Heart right ventricle (tissue), 16 donors: ENCODE measurements around the gene TBC1D2. TPM values are rescaled to one million over a fixed set of nuclear protein-coding genes. Genes with fewer than 3 reads are reported as not detected.

Experiments used
- ATAC-seq, 8 donors: fragments of 200-7000 bp; cut with Tn5 transposase; one replicate each; pipeline ENCODE4 v1.9.1; 2020; ENCODE audit warnings: mild to moderate bottlenecking in 8 of 8, moderate library complexity in 8 of 8, moderate number of reproducible peaks in 1 of 8
- DNase-seq, 2 donors: peaks; one replicate each; pipeline ENCODE4 v3.0.0-alpha.2; 2020
- H3K27ac ChIP-seq, 10 donors: fragments of 200-600 bp; sonication (generic) in 2 of 10; one replicate each; pipeline versions ENCODE4 v1.5.0 to v1.8.0; 2020 to 2022; ENCODE audit warnings: mild to moderate bottlenecking in 3 of 10
- H3K27me3 ChIP-seq, 7 donors: fragments of 200-600 bp; one replicate each; pipeline ENCODE4 v1.8.0; 2021 to 2022; ENCODE audit warnings: mild to moderate bottlenecking in 2 of 7
- H3K36me3 ChIP-seq, 9 donors: fragments of 200-600 bp; sonication (generic) in 1 of 9; one replicate each; pipeline versions ENCODE4 v1.5.0 to v1.8.0; 2020 to 2022; ENCODE audit warnings: mild to moderate bottlenecking in 2 of 9
- H3K4me1 ChIP-seq, 9 donors: fragments of 200-600 bp; sonication (generic) in 1 of 9; one replicate each; pipeline versions ENCODE4 v1.5.0 to v1.8.0; 2020 to 2022; ENCODE audit warnings: mild to moderate bottlenecking in 4 of 9
- H3K4me3 ChIP-seq, 10 donors: fragments of 200-600 bp; sonication (generic) in 2 of 10; one replicate each; pipeline versions ENCODE4 v1.5.0 to v1.8.0; 2020 to 2022; ENCODE audit warnings: mild to moderate bottlenecking in 7 of 10, moderate library complexity in 2 of 10
- H3K9me3 ChIP-seq, 11 donors: fragments of 200-600 bp in 10 of 11; sonication (generic) in 2 of 11; one replicate each; pipeline versions ENCODE4 v1.5.0 to v1.8.0; 2013 to 2022; ENCODE audit warnings: mild to moderate bottlenecking in 2 of 11, control low read depth in 1 of 11, moderate library complexity in 1 of 11
- WGBS, 2 donors: extraction: QIAGEN DNeasy Blood & Tissue Kit; methylation state at CpG; one replicate each; pipeline ENCODE4 v1.1.7; 2013; ENCODE audit warnings: inconsistent platforms in 1 of 2; 5-methylcytosine and 5-hydroxymethylcytosine counted together
- intact Hi-C, 10 donors: fragments of 100-400 bp; cut with DNase I; formaldehyde crosslinking; loops; one replicate each; pipeline versions ENCODE4 v1.11.1 to v1.14.2; 2022
- polyA plus RNA-seq, 2 donors: library from polyadenylated mRNA; stranded (reverse); fragments of 200-250 nt; gene quantifications; one replicate each; pipeline ENCODE4 v1.2.3, GENCODE V29; 2013
- total RNA-seq, 10 donors: library from RNA; stranded (reverse); fragmentation: NEBNext Ultra II Directional in 3 of 10; extraction: Animal tissue kit (Norgen Biotek cat#: 25700) in 3 of 10; gene quantifications; one replicate each; pipeline versions ENCODE4 v1.2.1 to v1.2.4, GENCODE V29; 2021 to 2023
- TF ChIP-seq, protein P1 (sequence below), 9 donors: fragments of 200-600 bp; sonication (generic) in 2 of 9; IDR thresholded peaks; one replicate each; pipeline versions ENCODE4 v1.5.0 to v1.8.0; 2021 to 2022; ENCODE audit warnings: antibody characterized with exemption in 9 of 9, mild to moderate bottlenecking in 5 of 9, moderate library complexity in 1 of 9
- donor health status: Arrhythmogenic right ventricular cardiomyopathy.
- donor health status: ischemic (EF 13 %, LVEDD 7.1; RV severe dilation, severe dysfunction).
- donor health status: healthy with polysubstance abuse.
- donor health status: DM: no; HTN: yes; CAD: no.
- donor health status: DM: no; HTN: no; CAD: no.
- donor health status: ischemic (EF 25% LVEDD 6.9; RV normal size, moderate dysfunction).
- donor health status: ischemic (EF 25% LVEDD 5.7; RV mildly dilated, moderate dysfunction).
- donor health status: healthy.
- donor health status: DM: yes; HTN: yes; CAD: no.
- donor health status: Ischemic cardiomyopathy.
- donor health status: ischemic (EF 35%, LVEDD 5.7; RV mildly dilated, moderate dysfunction).
- donor health status: nonischemic (EF 11% LVEDD 7.7; RV severe dilation, severe dysfunction).
- donor health status: DM: yes; HTN: yes; CAD: no.
- donor health status: PGD.
- donor health status: ischemic (EF 29% LVEDD 5.4; RV normal size, mild dysfunction).
- donor health status: nonischemic (EF 23%, LVEDD 6.1; RV moderate dilation, normal function).

The TBC1D2 gene
- total and polyA plus RNA-seq, 12 donors: 0.49 to 4.3 (median 1.9) TPM

DNA sequence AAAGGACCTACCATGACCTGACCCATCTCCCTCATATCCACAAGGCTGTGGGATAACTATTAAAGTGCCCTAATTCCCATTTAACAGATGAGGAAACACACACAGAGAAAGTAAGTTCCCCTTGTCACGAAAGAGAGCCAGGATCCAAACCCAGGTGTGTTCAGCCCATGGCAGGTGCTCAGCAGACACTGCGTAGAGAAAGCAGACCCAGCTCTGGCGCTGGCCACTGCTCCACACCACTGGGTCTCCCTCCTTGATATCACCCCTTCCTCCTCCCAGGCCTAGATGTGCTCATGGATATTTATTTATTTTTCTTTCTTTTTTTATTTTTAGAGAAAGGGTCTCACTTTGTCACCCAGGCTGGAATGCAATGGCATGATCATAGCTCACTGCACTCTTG lies 39.1 kb downstream of the TBC1D2 start:
- Histone ChIP-seq H3K27me3 (no peaks in the 10 kb centered on the region), H3K4me1 (no peaks in the 10 kb centered on the region), H3K9me3 (no peaks in the 10 kb centered on the region), H3K27ac (no peak overlapping the region), H3K36me3 (peaks cover 0 to 93% (median 4%) of the 10 kb centered on the region in 9 donors), H3K4me3 (no peak overlapping the region)
- DNase-seq (no peak), ATAC-seq (no peak)
- 94 to 98% methylated on average over 3 of the region's 3 CpGs for WGBS, 2 donors
- intact Hi-C loops: loop anchor here in 1 of 10 donors (5.0 kb wide), 1 partner anchor 41 kb away; the partner anchor contains the start of gene TBC1D2
- TF ChIP-seq, protein P1, sequence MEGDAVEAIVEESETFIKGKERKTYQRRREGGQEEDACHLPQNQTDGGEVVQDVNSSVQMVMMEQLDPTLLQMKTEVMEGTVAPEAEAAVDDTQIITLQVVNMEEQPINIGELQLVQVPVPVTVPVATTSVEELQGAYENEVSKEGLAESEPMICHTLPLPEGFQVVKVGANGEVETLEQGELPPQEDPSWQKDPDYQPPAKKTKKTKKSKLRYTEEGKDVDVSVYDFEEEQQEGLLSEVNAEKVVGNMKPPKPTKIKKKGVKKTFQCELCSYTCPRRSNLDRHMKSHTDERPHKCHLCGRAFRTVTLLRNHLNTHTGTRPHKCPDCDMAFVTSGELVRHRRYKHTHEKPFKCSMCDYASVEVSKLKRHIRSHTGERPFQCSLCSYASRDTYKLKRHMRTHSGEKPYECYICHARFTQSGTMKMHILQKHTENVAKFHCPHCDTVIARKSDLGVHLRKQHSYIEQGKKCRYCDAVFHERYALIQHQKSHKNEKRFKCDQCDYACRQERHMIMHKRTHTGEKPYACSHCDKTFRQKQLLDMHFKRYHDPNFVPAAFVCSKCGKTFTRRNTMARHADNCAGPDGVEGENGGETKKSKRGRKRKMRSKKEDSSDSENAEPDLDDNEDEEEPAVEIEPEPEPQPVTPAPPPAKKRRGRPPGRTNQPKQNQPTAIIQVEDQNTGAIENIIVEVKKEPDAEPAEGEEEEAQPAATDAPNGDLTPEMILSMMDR (IDR thresholded peaks at IDR 0.05): no peak

DNA sequence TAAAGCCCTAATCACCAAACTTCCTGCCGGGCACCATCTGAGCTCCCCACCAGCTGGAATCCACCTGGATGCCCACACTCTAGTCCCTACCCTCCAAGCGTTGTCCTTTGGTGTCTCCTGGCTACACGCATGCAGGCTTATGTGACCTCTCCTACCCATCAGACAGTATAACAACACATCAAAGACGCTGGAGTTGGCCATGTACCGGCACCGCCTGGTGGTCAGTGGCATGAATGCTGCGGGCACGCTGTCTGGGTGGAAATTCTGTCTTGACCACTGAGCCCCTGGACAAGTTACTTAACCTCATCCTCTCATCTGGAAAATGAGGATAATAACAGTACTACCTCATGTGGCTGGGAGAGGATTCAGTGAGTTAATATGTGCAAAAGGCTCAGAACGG lies 39.6 kb downstream of the TBC1D2 start:
- Histone ChIP-seq H3K36me3 (peaks cover 0 to 93% (median 4%) of the 10 kb centered on the region in 9 donors), H3K27me3 (no peaks in the 10 kb centered on the region), H3K4me1 (no peaks in the 10 kb centered on the region), H3K9me3 (no peaks in the 10 kb centered on the region), H3K27ac (no peak overlapping the region), H3K4me3 (no peak overlapping the region)
- TF ChIP-seq, protein P1 (IDR thresholded peaks at IDR 0.05): peak in 5 of 9 donors; percentile 14 to 36 (median 28)
- DNase-seq: no peak
- intact Hi-C loops: loop anchor here in 1 of 10 donors (5.0 kb wide), 1 partner anchor 41 kb away; the partner anchor contains the start of gene TBC1D2
- peak in 1 of 8 donors; percentile 41 for ATAC-seq
- WGBS, 2 donors: 83 to 85% methylated on average over 9 of the region's 9 CpGs

DNA sequence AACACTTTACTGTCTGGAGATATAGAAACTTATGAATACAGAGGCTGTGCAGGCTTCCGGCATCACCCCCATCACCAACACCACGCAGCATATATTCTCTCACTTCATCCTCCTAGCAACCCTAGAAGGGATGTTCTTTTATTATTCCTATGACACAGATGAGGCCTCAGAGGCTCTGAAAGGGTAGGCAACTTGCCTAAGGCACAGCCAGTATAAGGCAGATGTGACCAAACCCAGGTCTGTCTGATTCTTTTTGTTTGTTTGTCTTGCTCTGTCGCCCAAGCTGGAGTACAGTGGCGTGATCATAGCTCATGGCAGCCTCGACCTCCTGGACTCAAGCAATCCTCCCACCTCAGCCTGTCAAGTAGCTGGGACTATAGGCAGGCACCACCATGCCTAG lies 40.2 kb downstream of the TBC1D2 start:
- no peaks in the 10 kb centered on the region for H3K27me3 ChIP-seq
- no peaks in the 10 kb centered on the region for H3K9me3 ChIP-seq
- TF ChIP-seq, protein P1 (IDR thresholded peaks at IDR 0.05): no peak
- no peak overlapping the region for H3K4me3 ChIP-seq
- no peak for ATAC-seq
- intact Hi-C loops: loop anchor here in 1 of 10 donors (5.0 kb wide), 1 partner anchor 42 kb away; the partner anchor contains the start of gene TBC1D2
- H3K4me1 ChIP-seq: no peaks in the 10 kb centered on the region
- no peak for DNase-seq
- peaks cover 0 to 93% (median 4%) of the 10 kb centered on the region in 9 donors for H3K36me3 ChIP-seq
- no peak overlapping the region for H3K27ac ChIP-seq
- WGBS, 2 donors: 76 to 85% methylated on average over 5 of the region's 5 CpGs

DNA sequence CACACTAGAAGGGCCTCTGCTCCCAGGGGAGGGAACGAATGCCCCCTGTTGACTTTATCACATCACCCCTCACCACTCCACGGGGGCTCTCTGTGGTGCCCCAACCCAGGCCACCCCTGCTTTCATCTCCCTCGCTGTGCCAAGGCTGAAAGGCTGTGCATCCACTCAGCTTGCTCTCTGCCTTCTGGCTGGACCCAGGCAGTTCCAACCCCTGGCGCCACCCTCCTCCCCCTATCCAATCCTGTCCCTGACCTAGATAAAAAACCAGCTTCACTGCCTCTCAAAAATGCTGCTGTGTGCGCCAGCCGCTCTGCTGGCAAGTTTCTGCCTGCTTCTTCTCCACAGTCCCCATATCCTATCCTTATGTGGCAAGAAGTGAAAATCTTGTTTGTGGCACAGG lies 40.6 kb downstream of the TBC1D2 start:
- 78% methylated on average over 6 of the region's 6 CpGs for WGBS, 2 donors
- no peaks in the 10 kb centered on the region for H3K27me3 ChIP-seq
- no peak overlapping the region for H3K4me3 ChIP-seq
- H3K4me1 ChIP-seq: no peaks in the 10 kb centered on the region
- DNase-seq (no peak), ATAC-seq (no peak)
- TF ChIP-seq, protein P1 (IDR thresholded peaks at IDR 0.05): no peak
- H3K9me3 ChIP-seq: no peaks in the 10 kb centered on the region
- H3K36me3 ChIP-seq: peaks cover 0 to 93% (median 4%) of the 10 kb centered on the region in 9 donors
- intact Hi-C loops: loop anchor here in 1 of 10 donors (5.0 kb wide), 1 partner anchor 42 kb away; the partner anchor contains the start of gene TBC1D2
- no peak overlapping the region for H3K27ac ChIP-seq
